OCI-LY7 (cell line): ENCODE data around the gene TSPYL1. TPM values are rescaled to one million over a fixed set of nuclear protein-coding genes. Genes with fewer than 3 reads are reported as not detected.

ENCODE experiments used
- BruUV-seq: library from RNA; stranded (reverse); fragments of 400-500 nt; replicated peaks from 2 replicates; lab custom pipeline; 2021; lab: Mats Ljungman, UMichigan
- CTCF ChIA-PET: fragments of 300-600 bp; sonication (Branson Sonifier 250); formaldehyde crosslinking; loops from one replicate; lab custom pipeline; 2022; ENCODE audit warnings: antibody characterized with exemption; ENCODE audit not compliant: unreplicated experiment; lab: Charles Lee
- POLR2A ChIA-PET: fragments of 300-600 bp; sonication (Branson Sonifier 250); formaldehyde crosslinking; loops from one replicate; lab custom pipeline; 2022; ENCODE audit warnings: antibody characterized with exemption; lab: Charles Lee
- DNase-seq: peaks from one replicate; pipeline ENCODE4 v3.0.0-alpha.2; 2015; ENCODE audit warnings: low spot score
- H2AFZ ChIP-seq: fragments of 200-600 bp; sonication (generic), shearing (Covaris generic); 2 replicates; pipeline ENCODE4 v1.6.1; 2014; ENCODE audit warnings: mild to moderate bottlenecking, antibody characterized with exemption, low read length, moderate library complexity
- H3K27ac ChIP-seq: fragments of 200-600 bp; sonication (generic); 2 replicates; pipeline ENCODE4 v1.5.1; 2014; ENCODE audit warnings: mixed run types, low read depth, mild to moderate bottlenecking, moderate library complexity, low read length, inconsistent platforms; ENCODE audit not compliant: poor library complexity, severe bottlenecking
- H3K36me3 ChIP-seq: fragments of 200-600 bp; sonication (generic); 2 replicates; pipeline ENCODE4 v1.6.1; 2014; ENCODE audit warnings: mild to moderate bottlenecking, antibody characterized with exemption, low read length, moderate library complexity, mixed read lengths; ENCODE audit not compliant: insufficient read depth
- H3K4me1 ChIP-seq: fragments of 200-600 bp; sonication (generic); 2 replicates; pipeline ENCODE4 v1.5.1; 2014; ENCODE audit warnings: mild to moderate bottlenecking, low read length; ENCODE audit not compliant: insufficient read depth, poor library complexity, severe bottlenecking
- H3K4me2 ChIP-seq: fragments of 200-600 bp; sonication (generic); 2 replicates; pipeline ENCODE4 v1.6.1; 2014; ENCODE audit warnings: mild to moderate bottlenecking, low read length
- H3K4me3 ChIP-seq: fragments of 200-600 bp; sonication (generic); 2 replicates; pipeline ENCODE4 v1.5.1; 2014; ENCODE audit warnings: mild to moderate bottlenecking, low read depth, low read length; ENCODE audit not compliant: poor library complexity, severe bottlenecking
- H3K79me2 ChIP-seq: fragments of 200-600 bp; sonication (generic); 2 replicates; pipeline ENCODE4 v1.6.1; 2016; ENCODE audit warnings: low read depth, mild to moderate bottlenecking, low read length, moderate library complexity, mixed read lengths; ENCODE audit not compliant: insufficient read depth
- H3K9me2 ChIP-seq: fragments of 200-600 bp; sonication (generic); 2 replicates; pipeline ENCODE4 v1.6.1; 2016; ENCODE audit warnings: mild to moderate bottlenecking, low read length, mixed read lengths; ENCODE audit not compliant: insufficient read depth
- H3K9me3 ChIP-seq: fragments of 200-600 bp; sonication (generic); 2 replicates; pipeline ENCODE4 v1.6.1; 2014; ENCODE audit warnings: mild to moderate bottlenecking, mixed run types, low read length, mixed read lengths
- H4K20me1 ChIP-seq: fragments of 200-600 bp; sonication (generic); 2 replicates; pipeline ENCODE4 v1.6.1; 2014; ENCODE audit warnings: mild to moderate bottlenecking, antibody characterized with exemption, low read length, moderate library complexity, mixed read lengths; ENCODE audit not compliant: insufficient read depth
- EZH2phosphoT487 ChIP-seq: fragments of 200-600 bp; sonication (generic); IDR thresholded peaks from 2 replicates; pipeline ENCODE4 v1.6.1; 2018; ENCODE audit warnings: low read depth, borderline replicate concordance, mild to moderate bottlenecking, mixed run types, antibody characterized with exemption, low read length, moderate library complexity, mixed read lengths
- intact Hi-C: fragments of 100-400 bp; cut with micrococcal nuclease; formaldehyde crosslinking; loops from one replicate; pipeline ENCODE4 v1.10.0; 2022; ENCODE audit not compliant: unreplicated experiment
- total RNA-seq, 2 experiments: library from RNA; depleted of rRNA in 1 of 2; stranded (reverse); fragments of >200 nt in 1 of 2; shearing (Covaris generic) in 1 of 2; gene quantifications; 2 replicates each; pipeline ENCODE4 v1.2.3, GENCODE V29; 2014 to 2022
- TF ChIP-seq, protein P1 (sequence below): fragments of 200-600 bp; sonication (generic); conservative IDR thresholded peaks from 2 replicates; pipeline ENCODE4 v1.5.1; 2014; ENCODE audit warnings: mild to moderate bottlenecking, antibody characterized with exemption, low read length, moderate library complexity, mixed read lengths

The TSPYL1 gene
- total RNA-seq, 2 experiments from 2014 or later, result 32.8 to 50.3 TPM

DNA sequence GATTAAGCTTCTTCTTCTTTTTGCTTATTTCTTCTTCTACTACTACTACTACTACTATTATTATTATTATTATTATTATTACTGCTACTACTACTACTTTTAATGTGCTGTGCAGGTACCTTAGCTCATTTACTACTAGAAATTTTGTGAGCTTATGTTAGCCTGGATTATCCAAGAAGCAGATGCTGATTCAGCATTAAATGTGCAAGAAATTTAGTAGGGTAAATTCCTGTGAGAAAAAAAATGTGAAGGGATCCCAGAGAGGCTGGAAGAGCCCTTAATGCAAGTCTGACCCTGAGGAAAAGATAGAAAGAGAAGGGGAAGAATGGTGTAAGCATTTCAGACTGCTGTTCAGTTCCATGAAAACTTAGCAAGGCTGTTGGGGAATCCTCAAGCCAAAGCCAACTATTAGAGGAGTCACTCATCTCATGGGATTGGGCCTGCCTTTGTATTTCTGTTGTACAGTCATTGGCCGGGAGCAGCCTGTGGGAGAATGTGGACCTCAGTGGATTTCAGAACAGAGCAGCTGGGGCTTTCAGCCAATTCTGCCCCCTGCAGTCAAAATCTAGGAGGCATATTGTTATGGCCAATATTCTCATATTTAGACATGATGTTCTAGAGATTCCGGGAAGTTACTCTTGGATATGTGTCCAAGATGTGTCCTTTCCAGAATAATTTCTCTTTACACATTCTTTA is 37.2 kb upstream of the TSPYL1 start:
- Histone ChIP-seq H3K9me2 (no peaks in the 10 kb centered on the region), H3K9me3 (no peaks in the 10 kb centered on the region), H4K20me1 (no peaks in the 10 kb centered on the region), H3K4me3 (no peak overlapping the region), H3K79me2 (no peaks in the 10 kb centered on the region), H2AFZ (no peak overlapping the region), H3K36me3 (no peaks in the 10 kb centered on the region), H3K4me2 (no peak overlapping the region), H3K27ac (no peak overlapping the region), H3K4me1 (no peaks in the 10 kb centered on the region)
- POLR2A ChIA-PET, result interaction anchor here (1.5 kb wide), 1 partner anchor 17 kb away, joined by 4 read pairs; no protein-coding TSS in a partner anchor
- TF ChIP-seq, protein P1, sequence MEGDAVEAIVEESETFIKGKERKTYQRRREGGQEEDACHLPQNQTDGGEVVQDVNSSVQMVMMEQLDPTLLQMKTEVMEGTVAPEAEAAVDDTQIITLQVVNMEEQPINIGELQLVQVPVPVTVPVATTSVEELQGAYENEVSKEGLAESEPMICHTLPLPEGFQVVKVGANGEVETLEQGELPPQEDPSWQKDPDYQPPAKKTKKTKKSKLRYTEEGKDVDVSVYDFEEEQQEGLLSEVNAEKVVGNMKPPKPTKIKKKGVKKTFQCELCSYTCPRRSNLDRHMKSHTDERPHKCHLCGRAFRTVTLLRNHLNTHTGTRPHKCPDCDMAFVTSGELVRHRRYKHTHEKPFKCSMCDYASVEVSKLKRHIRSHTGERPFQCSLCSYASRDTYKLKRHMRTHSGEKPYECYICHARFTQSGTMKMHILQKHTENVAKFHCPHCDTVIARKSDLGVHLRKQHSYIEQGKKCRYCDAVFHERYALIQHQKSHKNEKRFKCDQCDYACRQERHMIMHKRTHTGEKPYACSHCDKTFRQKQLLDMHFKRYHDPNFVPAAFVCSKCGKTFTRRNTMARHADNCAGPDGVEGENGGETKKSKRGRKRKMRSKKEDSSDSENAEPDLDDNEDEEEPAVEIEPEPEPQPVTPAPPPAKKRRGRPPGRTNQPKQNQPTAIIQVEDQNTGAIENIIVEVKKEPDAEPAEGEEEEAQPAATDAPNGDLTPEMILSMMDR, result peak; percentile 36; the same call in 1 of the 2 replicates
- TF ChIP-seq EZH2phosphoT487, result no peak
- intact Hi-C loops, result no loop called here
- DNase-seq, result no peak
- BruUV-seq, result no TSS peak
- CTCF ChIA-PET, result no interaction called here

DNA sequence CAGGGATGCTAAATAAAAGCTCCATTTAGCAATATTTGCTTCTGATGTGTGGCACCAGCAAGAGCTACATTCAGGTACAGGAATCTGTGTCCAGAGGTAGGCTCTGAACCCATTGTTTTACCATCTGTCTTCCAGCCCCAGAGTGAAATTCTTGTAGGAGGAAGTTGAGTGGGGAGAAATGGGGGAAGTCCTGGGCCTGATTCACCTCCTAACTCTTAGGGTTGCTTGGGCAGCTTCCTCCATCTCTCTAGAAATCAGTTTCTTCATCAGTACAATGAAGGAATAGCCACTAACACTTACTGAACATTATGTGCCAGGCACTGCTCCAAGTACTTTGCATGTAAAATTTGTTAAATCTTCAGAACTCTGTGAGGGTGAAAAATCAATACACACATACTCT is 35.1 kb upstream of the TSPYL1 start:
- Histone ChIP-seq H3K36me3 (no peaks in the 10 kb centered on the region), H3K4me2 (no peak overlapping the region), H3K9me3 (no peaks in the 10 kb centered on the region), H2AFZ (no peak overlapping the region), H3K4me1 (no peaks in the 10 kb centered on the region), H4K20me1 (no peaks in the 10 kb centered on the region), H3K27ac (no peak overlapping the region), H3K4me3 (no peak overlapping the region), H3K9me2 (no peaks in the 10 kb centered on the region), H3K79me2 (no peaks in the 10 kb centered on the region)
- POLR2A ChIA-PET, result interaction anchor here (0.6 kb wide), 1 partner anchor 956 kb away, joined by 4 read pairs; no protein-coding TSS in a partner anchor
- DNase-seq, result no peak
- no TSS peak for BruUV-seq
- CTCF ChIA-PET, result interaction anchor here (0.6 kb wide), 1 partner anchor 24 kb away, joined by 3 read pairs; no protein-coding TSS in a partner anchor
- intact Hi-C loops, result no loop called here
- TF ChIP-seq, protein P1, result no peak

DNA sequence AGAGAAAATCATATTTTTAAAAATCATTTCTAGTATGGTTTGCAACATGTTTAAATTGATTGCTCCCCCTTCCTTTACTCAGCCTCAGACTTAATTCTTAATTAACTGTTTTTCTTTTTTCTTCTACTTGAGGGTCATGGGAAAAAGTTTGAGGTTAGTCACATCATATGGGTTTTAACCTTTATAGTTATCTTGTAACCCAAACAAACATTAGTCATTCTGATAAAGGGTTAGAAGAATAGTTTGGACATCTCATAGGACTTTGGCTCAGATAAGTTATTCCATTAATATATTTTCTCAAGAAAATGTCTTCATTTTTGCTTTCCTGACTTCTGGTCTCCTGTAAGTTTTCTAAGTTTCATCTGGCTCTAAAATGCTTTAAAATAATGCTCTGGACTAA is 34.5 kb upstream of the TSPYL1 start:
- TF ChIP-seq EZH2phosphoT487, result no peak
- TF ChIP-seq, protein P1, result no peak
- H3K9me2 ChIP-seq, result no peaks in the 10 kb centered on the region
- BruUV-seq, result no TSS peak
- H3K27ac ChIP-seq, result no peak overlapping the region
- no peaks in the 10 kb centered on the region for H4K20me1 ChIP-seq
- no peak overlapping the region for H3K4me2 ChIP-seq
- intact Hi-C loops, result no loop called here
- CTCF ChIA-PET, result no interaction called here
- H3K36me3 ChIP-seq, result no peaks in the 10 kb centered on the region
- no peaks in the 10 kb centered on the region for H3K79me2 ChIP-seq
- DNase-seq, result no peak
- no peak overlapping the region for H3K4me3 ChIP-seq
- H2AFZ ChIP-seq, result no peak overlapping the region
- H3K9me3 ChIP-seq, result no peaks in the 10 kb centered on the region
- H3K4me1 ChIP-seq, result no peaks in the 10 kb centered on the region
- POLR2A ChIA-PET, result interaction anchor here (0.6 kb wide), 2 partner anchors 39 to 955 kb away, joined by 3 to 4 read pairs; no protein-coding TSS in a partner anchor
